ENCODE measurements around the gene SYF2.

SYF2 gene

GRCh38 chr1:25173809-25174340 lies 58.4 kb downstream of the SYF2 start:
- no peak for TF ChIP-seq CTCF (IDR thresholded peaks at IDR 0.05; ENCODE audit: insufficient read depth, missing control alignments)
- FAIRE-seq (no peak), DNase-seq (ENCODE audit: insufficient read length, low spot score) (no peak)

Data from D721Med (cell line).